ENCODE results near the gene SLC22A23. TPM values are rescaled to one million over a fixed set of nuclear protein-coding genes. Genes with fewer than 3 reads are reported as not detected.

The SLC22A23 gene
- total RNA-seq, 1 experiment from 2014 or later = 6.8 TPM

DNA sequence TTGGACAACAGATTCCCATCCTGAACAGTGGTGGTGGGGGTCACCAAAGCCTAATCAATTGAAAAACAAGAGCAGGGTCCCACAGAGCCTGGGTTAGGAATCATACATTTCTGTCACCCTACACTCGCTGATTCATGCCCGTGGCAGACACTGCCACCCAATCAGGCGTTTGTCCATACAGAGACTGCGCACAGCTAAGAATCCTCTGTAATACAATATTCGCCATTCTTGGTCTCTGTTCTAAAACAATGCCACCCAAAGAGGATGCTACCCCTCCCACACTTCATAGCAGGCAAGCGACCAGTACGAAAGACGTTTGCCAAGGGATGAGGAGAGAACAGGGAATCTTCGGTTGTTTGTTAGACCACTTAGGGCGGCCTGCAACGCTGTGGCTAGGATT is 28.1 kb upstream of the SLC22A23 start:
- H3K18ac ChIP-seq (ENCODE audit: insufficient read length, low read depth, low read length) = no peak overlapping the region
- H2BK120ac ChIP-seq (ENCODE audit: low read depth, low read length, poor library complexity, severe bottlenecking) = no peak overlapping the region
- no peak overlapping the region for H4K8ac ChIP-seq (replicated peaks; ENCODE audit: insufficient read length, low read depth, low read length)
- H3K27me3 ChIP-seq (ENCODE audit: insufficient read depth, low read length) = no peaks in the 10 kb centered on the region
- no peak overlapping the region for H3K27ac Mint-ChIP-seq
- H3K9me3 Mint-ChIP-seq = peaks cover 13% of the 10 kb centered on the region in 2 experiments
- no peak overlapping the region for H2AFZ ChIP-seq (ENCODE audit: low read length)
- H3K4me2 ChIP-seq (ENCODE audit: insufficient read depth, insufficient read length, low read length) = no peak overlapping the region
- peaks cover 11% of the 10 kb centered on the region; the same call in 1 of the 2 replicates for H3K4me1 ChIP-seq (ENCODE audit: insufficient read depth, low read length)
- DNase-seq = no peak
- no peaks in the 10 kb centered on the region for H3K23me2 ChIP-seq (ENCODE audit: insufficient read length, low read depth, low read length, poor library complexity, severe bottlenecking)
- H3K36me3 Mint-ChIP-seq (ENCODE audit: insufficient read depth in 1 of 3, low read depth in 3 of 3) = peaks cover 5 to 13% (median 8%) of the 10 kb centered on the region in 3 experiments
- no peak overlapping the region for H2BK12ac ChIP-seq (ENCODE audit: insufficient read length, low read depth, low read length)
- no peak overlapping the region for H3K23ac ChIP-seq (ENCODE audit: insufficient read length, low read depth, low read length)
- H3K79me2 ChIP-seq (ENCODE audit: insufficient read depth, low read length) = no peaks in the 10 kb centered on the region; the same call in 1 of the 2 replicates
- H4K5ac ChIP-seq (ENCODE audit: insufficient read length, low read depth, low read length) = no peak overlapping the region
- no peak overlapping the region for H3K9ac ChIP-seq (ENCODE audit: extremely low read depth, insufficient read length, low read length)
- no peaks in the 10 kb centered on the region for H4K20me1 ChIP-seq (ENCODE audit: control insufficient read depth, insufficient read depth, insufficient read length)
- no peak overlapping the region for H3T11ph ChIP-seq (ENCODE audit: low read length)
- H3K14ac ChIP-seq (ENCODE audit: insufficient read depth, low read length) = no peak overlapping the region
- no peak overlapping the region for H2BK15ac ChIP-seq (ENCODE audit: low read depth, low read length)
- no peaks in the 10 kb centered on the region for H3K9me3 ChIP-seq (ENCODE audit: control insufficient read depth, low read depth, low read length)
- H3K56ac ChIP-seq (ENCODE audit: insufficient read length, low read depth, low read length) = no peak overlapping the region
- H3K79me1 ChIP-seq (ENCODE audit: insufficient read depth, low read depth, low read length, poor library complexity, severe bottlenecking) = no peaks in the 10 kb centered on the region
- no peak overlapping the region for H4K91ac ChIP-seq (ENCODE audit: insufficient read length, low read depth, low read length)
- peaks cover 23 to 27% of the 10 kb centered on the region in 2 experiments for H3K4me1 Mint-ChIP-seq
- no peak overlapping the region for H3K4me3 Mint-ChIP-seq
- TF ChIP-seq, protein P1, sequence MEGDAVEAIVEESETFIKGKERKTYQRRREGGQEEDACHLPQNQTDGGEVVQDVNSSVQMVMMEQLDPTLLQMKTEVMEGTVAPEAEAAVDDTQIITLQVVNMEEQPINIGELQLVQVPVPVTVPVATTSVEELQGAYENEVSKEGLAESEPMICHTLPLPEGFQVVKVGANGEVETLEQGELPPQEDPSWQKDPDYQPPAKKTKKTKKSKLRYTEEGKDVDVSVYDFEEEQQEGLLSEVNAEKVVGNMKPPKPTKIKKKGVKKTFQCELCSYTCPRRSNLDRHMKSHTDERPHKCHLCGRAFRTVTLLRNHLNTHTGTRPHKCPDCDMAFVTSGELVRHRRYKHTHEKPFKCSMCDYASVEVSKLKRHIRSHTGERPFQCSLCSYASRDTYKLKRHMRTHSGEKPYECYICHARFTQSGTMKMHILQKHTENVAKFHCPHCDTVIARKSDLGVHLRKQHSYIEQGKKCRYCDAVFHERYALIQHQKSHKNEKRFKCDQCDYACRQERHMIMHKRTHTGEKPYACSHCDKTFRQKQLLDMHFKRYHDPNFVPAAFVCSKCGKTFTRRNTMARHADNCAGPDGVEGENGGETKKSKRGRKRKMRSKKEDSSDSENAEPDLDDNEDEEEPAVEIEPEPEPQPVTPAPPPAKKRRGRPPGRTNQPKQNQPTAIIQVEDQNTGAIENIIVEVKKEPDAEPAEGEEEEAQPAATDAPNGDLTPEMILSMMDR (conservative IDR thresholded peaks at IDR 0.05) = no peak
- H3K27ac ChIP-seq (ENCODE audit: insufficient read length, low read depth, low read length) = no peak overlapping the region
- no peak overlapping the region for H2BK20ac ChIP-seq (ENCODE audit: low read depth, low read length, poor library complexity, severe bottlenecking)
- WGBS (ENCODE audit: extremely low coverage, insufficient read length, low lambda C conversion rate) = no CpG with 5 or more reads among the region's 11 CpGs
- H3K27me3 Mint-ChIP-seq (ENCODE audit: low read depth) = peaks cover 15% of the 10 kb centered on the region
- no peak overlapping the region for H2BK5ac ChIP-seq (ENCODE audit: insufficient read length, low read length)
- no peak overlapping the region for H2AK5ac ChIP-seq (ENCODE audit: insufficient read length, low read length)
- H3K4ac ChIP-seq (ENCODE audit: low read depth, low read length) = no peak overlapping the region
